CD14-positive monocyte (primary cell): ENCODE measurements around the gene BSPRY. TPM values are rescaled to one million over a fixed set of nuclear protein-coding genes. Genes with fewer than 3 reads are reported as not detected.

ENCODE experiments used
- DNase-seq, 3 donors: peaks; one replicate each; pipeline ENCODE4 v3.0.0-alpha.2; 2011 to 2022
- H2AFZ ChIP-seq: 2 replicates; pipeline ENCODE4 v1.6.0; 2012; ENCODE audit warnings: mild to moderate bottlenecking, low read depth, low read length, inconsistent platforms; ENCODE audit not compliant: insufficient read depth, poor library complexity, severe bottlenecking
- H3K27ac ChIP-seq, 2 donors: 1 replicate in 1 of 2; 2 replicates in 1 of 2; pipeline ENCODE4 v1.5.1; 2012 to 2013; ENCODE audit warnings: low read length in 2 of 2, control low read depth in 1 of 2, inconsistent platforms in 1 of 2, low read depth in 1 of 2, mild to moderate bottlenecking in 1 of 2
- H3K27me3 ChIP-seq, 2 donors: one replicate each; pipeline versions ENCODE4 v1.6.0 to v1.6.1; 2011 to 2013; ENCODE audit warnings: low read length in 2 of 2; ENCODE audit not compliant: control insufficient read depth in 2 of 2, insufficient read depth in 2 of 2
- H3K36me3 ChIP-seq, 2 donors: replicated peaks in 1 of 2; 1 replicate in 1 of 2; 2 replicates in 1 of 2; pipeline versions ENCODE4 v1.5.1 to v1.6.1; 2012 to 2013; ENCODE audit warnings: low read length in 2 of 2, control low read depth in 1 of 2, inconsistent platforms in 1 of 2, mild to moderate bottlenecking in 1 of 2; ENCODE audit not compliant: insufficient read depth in 2 of 2, control insufficient read depth in 1 of 2
- H3K4me1 ChIP-seq, 2 donors: 1 replicate in 1 of 2; 2 replicates in 1 of 2; pipeline versions ENCODE4 v1.5.1 to v1.6.1; 2012 to 2013; ENCODE audit warnings: low read length in 2 of 2, control low read depth in 1 of 2, inconsistent platforms in 1 of 2, mild to moderate bottlenecking in 1 of 2, moderate library complexity in 1 of 2; ENCODE audit not compliant: insufficient read depth in 2 of 2, control insufficient read depth in 1 of 2
- H3K4me2 ChIP-seq: replicated peaks from 2 replicates; pipeline ENCODE3; 2012; ENCODE audit warnings: low read length, moderate library complexity, mild to moderate bottlenecking; ENCODE audit not compliant: poor library complexity, severe bottlenecking; ENCODE audit errors: extremely low read depth
- H3K4me3 ChIP-seq, 3 experiments: fragments of 200-600 bp in 1 of 3; sonication (generic) in 1 of 3; replicated peaks in 1 of 3; 1 replicate in 2 of 3; 2 replicates in 1 of 3; pipeline ENCODE4 v1.5.1; 2011 to 2013; ENCODE audit warnings: low read length in 3 of 3, mild to moderate bottlenecking in 3 of 3, control low read depth in 2 of 3, low read depth in 2 of 3, inconsistent platforms in 1 of 3, moderate library complexity in 1 of 3
- H3K79me2 ChIP-seq: 2 replicates; pipeline ENCODE4 v1.6.0; 2012; ENCODE audit warnings: mild to moderate bottlenecking, control low read depth, inconsistent platforms, low read length, moderate library complexity; ENCODE audit not compliant: insufficient read depth
- H3K9ac ChIP-seq: 2 replicates; pipeline ENCODE4 v1.6.0; 2017; ENCODE audit warnings: low read length, mild to moderate bottlenecking; ENCODE audit not compliant: insufficient read depth, poor library complexity, severe bottlenecking
- H3K9me3 ChIP-seq, 2 donors: replicated peaks in 1 of 2; 1 replicate in 1 of 2; 2 replicates in 1 of 2; pipeline versions ENCODE4 v1.5.1 to v1.6.1; 2012 to 2013; ENCODE audit warnings: low read length in 2 of 2, control low read depth in 1 of 2; ENCODE audit not compliant: control insufficient read depth in 1 of 2, insufficient read depth in 1 of 2
- H4K20me1 ChIP-seq: 2 replicates; pipeline ENCODE4 v1.6.0; 2012; ENCODE audit warnings: mild to moderate bottlenecking, low read length, control low read depth, moderate library complexity; ENCODE audit not compliant: insufficient read depth
- H3K27ac Mint-ChIP-seq, 7 donors: one replicate each; pipeline ENCODE4 v1.8.0; 2020; ENCODE audit warnings: mild to moderate bottlenecking in 7 of 7, mixed read lengths in 7 of 7, moderate library complexity in 6 of 7, inconsistent platforms in 2 of 7
- H3K27me3 Mint-ChIP-seq, 3 donors: one replicate each; pipeline ENCODE4 v1.8.0; 2021 to 2022; ENCODE audit warnings: low read depth in 3 of 3, mild to moderate bottlenecking in 3 of 3, mixed read lengths in 3 of 3, moderate library complexity in 3 of 3, inconsistent platforms in 1 of 3
- H3K36me3 Mint-ChIP-seq, 2 donors: one replicate each; pipeline ENCODE4 v1.8.0; 2020; ENCODE audit warnings: mixed read lengths in 2 of 2, inconsistent platforms in 1 of 2, mild to moderate bottlenecking in 1 of 2
- H3K4me1 Mint-ChIP-seq: one replicate; pipeline ENCODE4 v1.8.0; 2020; ENCODE audit warnings: mild to moderate bottlenecking, mixed read lengths
- H3K4me3 Mint-ChIP-seq, 2 donors: one replicate each; pipeline ENCODE4 v1.8.0; 2020; ENCODE audit warnings: mild to moderate bottlenecking in 2 of 2, mixed read lengths in 2 of 2, moderate library complexity in 1 of 2
- H3K9me3 Mint-ChIP-seq, 7 donors: one replicate each; pipeline ENCODE4 v1.8.0; 2020 to 2022; ENCODE audit warnings: mixed read lengths in 7 of 7, mild to moderate bottlenecking in 6 of 7, moderate library complexity in 6 of 7, inconsistent platforms in 2 of 7
- CTCF ChIP-seq: fragments of 200-600 bp; IDR thresholded peaks from one replicate; pipeline ENCODE4 v1.8.0; 2022; ENCODE audit warnings: antibody characterized with exemption, mild to moderate bottlenecking
- WGBS: methylation state at CpG from one replicate; pipeline ENCODE4 v1.1.5; 2013; ENCODE audit warnings: missing lambda C conversion rate; ENCODE audit not compliant: insufficient coverage; 5-methylcytosine and 5-hydroxymethylcytosine counted together
- intact Hi-C, 2 donors: fragments of 100-400 bp; cut with micrococcal nuclease; formaldehyde crosslinking; loops; one replicate each; pipeline versions ENCODE4 v1.15.0 to v1.15.1; 2023
- polyA plus RNA-seq, 3 donors: library from polyadenylated mRNA; depleted of rRNA in 1 of 3; unstranded in 2 of 3; stranded (reverse) in 1 of 3; fragments of 300-500 nt in 2 of 3; fragments of >200 nt in 1 of 3; fragmentation: Illumina TruSeq in 2 of 3; gene quantifications; 1 replicate in 2 of 3; 2 replicates in 1 of 3; pipeline ENCODE4 v1.2.3, GENCODE V29; 2012 to 2021

Gene BSPRY
- polyA plus RNA-seq, 3 donors, result 0.16 TPM; not detected in 2

GRCh38 chr9:113331780-113332179 is 17.6 kb upstream of the BSPRY start:
- no peaks in the 10 kb centered on the region for H3K79me2 ChIP-seq
- intact Hi-C loops, result no loop called here
- no peak overlapping the region for H3K4me2 ChIP-seq
- no peak overlapping the region for H3K4me3 Mint-ChIP-seq
- H3K27me3 ChIP-seq, result no peaks in the 10 kb centered on the region
- peaks cover 2% of the 10 kb centered on the region for H3K4me1 Mint-ChIP-seq
- no peak overlapping the region for H3K27ac Mint-ChIP-seq
- no peak for DNase-seq
- H4K20me1 ChIP-seq, result no peaks in the 10 kb centered on the region
- no peaks in the 10 kb centered on the region for H3K36me3 ChIP-seq
- no peak overlapping the region for H3K27ac ChIP-seq
- no peak for TF ChIP-seq CTCF
- no peaks in the 10 kb centered on the region for H3K9me3 ChIP-seq
- H3K27me3 Mint-ChIP-seq, result no peaks in the 10 kb centered on the region
- 82% methylated on average over 3 of the region's 4 CpGs for WGBS
- H3K9me3 Mint-ChIP-seq, result no peaks in the 10 kb centered on the region
- H3K4me3 ChIP-seq, result no peak overlapping the region
- H3K4me1 ChIP-seq, result no peaks in the 10 kb centered on the region
- H2AFZ ChIP-seq, result no peak overlapping the region
- no peaks in the 10 kb centered on the region for H3K36me3 Mint-ChIP-seq
- H3K9ac ChIP-seq, result no peak overlapping the region

GRCh38 chr9:113337714-113338113 is 11.6 kb upstream of the BSPRY start:
- Histone ChIP-seq H3K79me2 (no peaks in the 10 kb centered on the region), H3K9me3 (no peaks in the 10 kb centered on the region), H3K27ac (no peak overlapping the region), H3K4me2 (no peak overlapping the region), H2AFZ (no peak overlapping the region), H3K9ac (no peak overlapping the region), H3K4me1 (peaks cover 10 to 16% of the 10 kb centered on the region in 2 donors), H3K36me3 (no peaks in the 10 kb centered on the region), H3K4me3 (no peak overlapping the region), H3K27me3 (no peaks in the 10 kb centered on the region), H4K20me1 (no peaks in the 10 kb centered on the region)
- Mint-ChIP-seq H3K27me3 (peaks cover 2 to 7% (median 4%) of the 10 kb centered on the region in 3 donors), H3K4me3 (no peak overlapping the region), H3K27ac (no peak overlapping the region), H3K9me3 (no peaks in the 10 kb centered on the region), H3K36me3 (no peaks in the 10 kb centered on the region), H3K4me1 (peaks cover 18% of the 10 kb centered on the region)
- intact Hi-C loops, result no loop called here
- no CpG with 5 or more reads among the region's 2 CpGs for WGBS
- no peak for DNase-seq
- TF ChIP-seq CTCF, result no peak
